Globus pallidus (tissue), 1 donor: ENCODE results near the gene LAMA4.

ENCODE experiments used
- DNase-seq: peaks from one replicate; pipeline ENCODE4 v3.0.0-alpha.2; 2015; ENCODE audit warnings: low spot score

LAMA4 gene

DNA sequence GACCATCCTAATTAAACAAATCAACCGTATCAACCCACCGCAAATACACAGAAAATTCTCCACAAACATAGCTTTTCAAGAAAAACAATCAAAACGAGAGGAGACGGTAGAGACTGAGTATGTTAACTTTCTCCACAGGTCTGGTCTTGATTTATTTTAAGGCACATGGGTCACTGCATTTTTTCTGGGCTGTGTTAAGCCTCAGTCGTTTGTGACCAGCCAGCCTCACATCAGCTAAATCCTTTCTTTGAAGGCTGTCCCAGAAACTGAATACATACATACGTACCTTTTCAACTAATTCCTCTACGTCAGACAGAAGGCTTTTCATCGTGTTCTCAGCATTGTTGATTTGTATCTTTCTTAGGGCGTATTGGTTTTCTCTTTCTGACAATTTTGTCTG lies 69.4 kb downstream of the LAMA4 start:
- DNase-seq = no peak

DNA sequence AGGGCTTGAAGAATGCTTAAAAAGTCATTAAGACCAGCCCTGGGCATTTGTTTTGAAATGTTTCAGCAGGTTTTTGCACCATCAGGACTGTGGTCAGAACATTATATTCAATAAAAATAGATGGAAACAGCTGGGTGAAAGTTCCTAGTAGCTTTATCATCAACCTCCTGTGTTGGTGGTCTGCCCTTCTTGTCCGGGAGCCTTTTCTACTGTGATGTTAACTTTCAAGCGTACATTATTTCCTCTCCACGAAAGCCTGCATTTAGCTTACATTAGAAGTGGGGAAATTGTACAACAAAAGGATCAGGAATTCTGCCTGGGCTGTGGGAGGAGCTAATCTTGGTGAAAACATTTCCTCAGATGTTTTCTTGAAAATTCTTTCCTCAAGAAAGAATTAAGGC lies 71.1 kb downstream of the LAMA4 start:
- DNase-seq = no peak

DNA sequence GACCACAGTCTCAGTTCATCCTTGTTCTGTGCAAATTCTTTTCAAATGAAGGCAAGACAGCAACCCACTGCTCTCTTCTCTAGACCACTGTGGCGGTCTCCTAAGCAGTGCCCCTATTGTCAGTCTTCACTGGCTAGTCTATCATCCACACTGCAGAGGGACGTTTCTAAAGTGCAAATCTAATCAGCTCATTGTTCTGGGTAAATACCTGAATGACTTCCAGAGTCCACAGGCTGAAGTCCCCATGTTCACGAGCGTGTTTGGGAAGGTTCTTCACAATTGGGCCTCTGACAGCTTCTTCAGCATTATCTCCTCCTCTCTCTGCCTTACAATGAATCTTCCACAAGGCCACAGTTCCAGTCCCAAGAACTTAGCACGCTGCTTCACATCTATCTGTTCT lies 73.2 kb downstream of the LAMA4 start:
- no peak for DNase-seq

DNA sequence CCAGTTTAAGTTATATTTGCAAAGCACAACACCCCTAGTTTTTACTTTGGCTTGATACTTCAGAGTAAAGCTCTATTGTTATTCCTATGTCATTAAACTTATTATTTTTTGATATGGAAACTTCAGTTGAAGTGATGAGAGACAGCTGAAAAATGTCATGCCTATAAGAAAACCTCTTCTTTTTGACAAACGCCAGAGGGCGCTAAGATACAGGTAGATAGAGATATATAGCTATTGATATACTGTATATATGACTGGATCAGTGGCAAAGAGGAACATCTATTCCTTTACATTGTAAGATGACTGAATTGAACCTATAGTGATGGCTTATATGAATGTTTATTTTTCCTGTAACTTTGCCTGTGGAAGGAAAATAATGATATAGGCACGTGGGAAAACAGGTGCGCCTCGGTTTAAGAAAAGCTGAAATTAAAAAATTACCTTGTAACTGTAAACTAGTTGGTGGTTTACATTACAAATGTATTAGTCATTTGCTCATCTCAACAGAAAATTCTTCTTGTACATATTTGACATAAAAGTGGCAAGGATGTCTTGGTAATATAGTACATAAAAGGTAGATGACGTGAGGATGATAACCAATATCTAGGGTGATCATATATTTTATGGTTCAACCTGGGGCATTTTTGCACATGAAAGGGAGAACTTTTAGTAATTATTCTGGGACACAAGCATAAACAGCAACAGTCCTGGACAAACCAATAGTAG lies 74.1 kb downstream of the LAMA4 start:
- peak; percentile 80 for DNase-seq

DNA sequence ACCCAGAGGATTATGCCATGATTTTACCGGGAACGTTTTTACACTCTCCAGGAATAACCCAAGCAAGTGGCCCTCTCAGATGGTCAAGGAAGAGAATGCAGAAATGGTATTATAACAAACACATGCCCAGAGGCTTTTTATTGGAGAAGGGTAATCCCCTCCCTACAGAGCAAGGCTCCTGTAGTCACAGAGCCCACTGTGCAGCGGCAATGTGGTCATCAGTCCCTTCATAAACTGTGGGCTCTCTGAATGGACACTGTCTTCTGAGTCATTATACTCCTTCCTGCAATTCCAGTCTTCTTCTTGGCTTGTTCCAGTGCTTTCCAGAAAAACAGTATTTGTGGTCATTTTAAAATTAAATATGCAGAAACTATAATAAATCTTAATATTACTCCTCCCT lies 74.7 kb downstream of the LAMA4 start:
- no peak for DNase-seq

DNA sequence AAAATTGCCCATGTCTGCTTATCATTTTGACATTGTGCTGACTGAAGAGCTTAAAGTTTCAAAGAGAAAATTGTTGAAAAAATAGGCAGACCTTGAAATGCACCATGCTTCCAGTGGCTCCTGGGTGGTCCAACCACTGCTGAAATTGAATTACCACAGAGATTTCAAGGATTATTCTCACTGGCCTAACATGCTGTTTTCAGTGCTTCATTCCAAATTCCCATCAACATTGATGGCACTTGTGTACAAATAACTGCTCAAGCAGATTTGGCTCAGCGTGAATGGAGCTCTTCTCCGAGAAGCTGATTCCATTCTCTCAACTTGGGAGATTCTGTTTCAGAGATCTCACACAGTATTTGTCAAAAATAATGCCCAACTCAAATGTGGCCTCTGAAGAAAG lies 75.5 kb downstream of the LAMA4 start:
- DNase-seq = no peak

DNA sequence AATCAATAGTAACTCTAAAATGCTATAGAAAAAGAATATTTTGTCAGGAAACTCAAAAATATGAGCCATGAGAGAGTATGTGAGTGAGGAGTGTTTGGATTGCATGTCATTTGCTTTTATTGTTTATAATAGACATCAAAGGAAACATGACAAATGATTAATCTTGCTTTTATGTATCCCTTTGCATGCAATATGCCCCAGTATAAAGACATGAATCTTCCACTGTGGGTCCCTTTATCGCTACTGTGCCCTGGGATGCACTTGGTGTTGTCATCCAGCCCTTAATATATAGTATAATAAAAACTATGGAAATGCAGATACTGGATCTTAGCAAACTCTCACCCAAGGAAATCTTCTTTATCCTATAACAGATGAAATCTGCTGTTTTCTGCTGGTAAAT lies 77.3 kb downstream of the LAMA4 start:
- DNase-seq = no peak

DNA sequence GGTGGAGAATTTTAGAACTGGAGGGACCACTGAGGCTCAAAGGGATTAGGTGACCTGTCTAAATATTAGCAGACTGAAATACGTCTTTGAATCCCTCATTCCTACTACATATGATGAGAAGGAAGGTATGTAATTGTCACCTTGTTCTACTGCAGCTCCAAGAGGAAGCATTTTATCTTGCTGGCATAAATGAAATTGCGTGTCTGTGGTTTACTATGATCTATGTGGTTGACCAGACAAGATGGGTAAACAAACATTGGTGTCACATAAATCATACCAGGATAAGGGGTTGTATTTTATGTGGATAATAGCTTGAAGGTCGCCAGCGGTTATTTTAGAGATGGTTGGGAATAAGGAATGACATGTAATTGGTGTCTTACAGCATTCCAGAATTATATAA lies 78.2 kb downstream of the LAMA4 start:
- no peak for DNase-seq

DNA sequence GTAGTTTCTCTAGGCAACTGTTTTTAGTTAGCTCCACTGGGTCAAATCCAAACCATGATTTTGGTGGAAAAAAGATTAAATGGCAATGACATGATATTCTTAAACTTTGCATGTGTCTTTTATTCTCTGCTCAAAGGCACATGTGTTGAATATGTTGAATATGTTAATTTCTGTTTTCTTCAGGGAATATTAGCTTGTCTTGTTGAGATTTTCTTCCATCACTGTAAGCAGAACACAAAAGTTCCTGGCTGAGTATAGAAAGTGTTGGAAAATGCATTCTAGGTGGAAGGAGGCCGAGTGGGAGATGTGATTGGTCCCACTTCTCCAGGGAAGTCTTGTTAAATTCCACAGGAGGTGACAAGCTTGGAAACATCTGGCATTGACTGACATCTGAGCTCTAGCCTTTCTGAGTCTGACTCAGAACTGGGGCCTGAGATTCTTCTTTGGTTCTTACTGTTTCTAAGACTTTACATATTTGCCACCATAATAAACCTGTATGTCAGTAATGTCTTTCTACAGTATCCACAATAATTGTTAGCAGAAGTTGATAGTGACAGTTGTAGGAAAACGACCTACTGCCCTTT lies 81.1 kb downstream of the LAMA4 start:
- no peak for DNase-seq

DNA sequence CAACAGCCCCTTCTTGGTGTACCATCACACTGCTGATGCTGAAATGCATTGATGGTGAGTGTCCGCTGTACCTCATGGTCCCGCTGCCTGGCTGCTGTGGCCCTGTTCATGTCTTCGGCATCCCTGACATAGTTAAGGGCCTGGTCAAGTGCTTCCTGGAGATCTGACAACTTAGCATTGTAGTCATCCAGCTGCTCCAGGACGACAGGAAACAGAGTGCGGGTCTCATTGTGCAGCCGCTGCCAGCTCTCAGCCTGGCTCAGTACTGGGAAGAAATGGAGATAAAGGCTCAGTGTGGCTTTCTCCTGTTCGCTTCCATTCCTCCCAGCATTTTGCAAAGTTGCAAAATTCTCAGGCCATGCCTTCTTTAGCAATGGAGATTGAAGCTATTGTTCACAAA lies 81.8 kb downstream of the LAMA4 start:
- no peak for DNase-seq

DNA sequence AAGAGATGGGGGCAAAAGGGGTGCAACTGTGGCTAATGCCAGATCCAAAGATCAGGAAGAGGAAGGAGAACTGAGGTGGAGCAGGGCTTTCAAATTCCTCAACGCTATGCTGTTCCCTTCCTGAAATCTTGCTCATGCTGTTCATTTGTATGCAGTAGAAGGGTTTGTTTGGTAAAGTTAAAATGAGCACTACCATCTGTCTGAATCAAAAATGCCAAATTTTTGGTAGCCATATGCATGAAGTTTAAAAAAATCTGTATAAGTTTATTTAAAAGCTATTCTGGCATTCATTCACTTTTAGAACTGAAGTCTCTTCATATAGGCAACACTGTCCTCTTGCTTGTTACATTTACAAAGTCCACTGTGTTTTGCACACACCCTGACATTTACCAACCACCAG lies 84.8 kb downstream of the LAMA4 start:
- no peak for DNase-seq

DNA sequence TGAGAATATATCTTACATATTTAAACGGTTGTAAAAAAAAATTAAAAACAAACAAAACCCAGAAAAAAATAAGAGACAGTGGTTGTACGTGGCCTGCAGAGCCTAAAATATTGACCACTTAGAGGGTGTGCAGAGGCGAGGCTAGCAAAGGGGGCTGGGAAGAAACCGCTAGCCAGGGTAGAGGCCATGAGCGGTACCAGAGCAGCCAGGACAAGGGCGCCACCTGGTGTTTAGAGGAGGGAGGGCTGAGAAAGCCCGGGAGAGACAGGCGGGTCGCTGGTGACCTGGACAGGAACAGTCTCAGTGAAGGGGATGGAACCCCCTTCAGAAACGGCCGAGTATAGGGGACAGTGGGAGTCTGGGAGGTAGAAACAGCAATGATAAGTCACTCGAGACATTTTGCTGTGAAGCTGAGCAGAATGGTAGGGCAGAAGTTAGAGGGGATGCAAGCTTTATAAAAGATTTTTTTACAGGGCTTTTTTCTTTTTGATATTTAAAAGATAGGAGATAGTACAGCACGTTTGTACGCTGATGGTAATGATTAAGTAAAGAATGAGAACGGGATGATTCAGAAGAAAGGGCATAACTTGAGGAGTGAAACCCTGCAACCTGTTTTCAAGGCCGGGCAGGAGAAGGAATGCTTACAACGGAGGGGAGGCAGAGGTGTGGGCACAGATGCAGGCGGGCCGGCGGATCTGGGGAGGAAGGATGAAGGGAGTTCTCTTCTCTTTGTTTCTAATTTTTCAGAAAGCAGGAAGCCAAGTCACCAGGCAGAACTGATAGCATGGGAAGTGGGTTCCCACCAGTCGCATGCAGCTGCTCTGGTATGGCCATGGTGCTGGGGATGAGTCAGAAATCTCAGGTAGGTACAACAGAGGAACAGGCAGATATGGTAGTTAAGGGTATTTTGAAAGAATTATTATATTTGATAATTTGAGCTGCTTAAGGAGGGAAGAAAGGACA lies 90.8 kb downstream of the LAMA4 start:
- DNase-seq = peak; percentile 47

DNA sequence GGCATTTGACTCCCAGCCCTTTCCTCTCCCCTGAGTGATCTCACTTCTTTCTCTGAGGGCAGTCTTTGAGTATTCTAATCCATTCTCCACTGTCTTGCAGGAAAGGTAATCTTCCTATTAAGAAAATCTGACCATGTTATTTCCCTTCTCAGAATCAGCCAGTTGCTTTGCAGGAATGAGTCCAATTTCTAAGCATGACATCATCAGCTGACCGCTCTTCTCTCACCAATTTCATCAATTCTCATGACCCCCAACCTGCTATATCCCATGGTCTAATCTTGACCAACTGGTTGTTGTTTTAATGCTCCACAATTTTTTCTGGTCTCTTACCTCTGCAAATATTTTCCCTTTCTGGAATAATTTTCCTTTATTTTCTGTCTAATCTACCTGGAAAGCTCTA lies 93.6 kb downstream of the LAMA4 start:
- no peak for DNase-seq

DNA sequence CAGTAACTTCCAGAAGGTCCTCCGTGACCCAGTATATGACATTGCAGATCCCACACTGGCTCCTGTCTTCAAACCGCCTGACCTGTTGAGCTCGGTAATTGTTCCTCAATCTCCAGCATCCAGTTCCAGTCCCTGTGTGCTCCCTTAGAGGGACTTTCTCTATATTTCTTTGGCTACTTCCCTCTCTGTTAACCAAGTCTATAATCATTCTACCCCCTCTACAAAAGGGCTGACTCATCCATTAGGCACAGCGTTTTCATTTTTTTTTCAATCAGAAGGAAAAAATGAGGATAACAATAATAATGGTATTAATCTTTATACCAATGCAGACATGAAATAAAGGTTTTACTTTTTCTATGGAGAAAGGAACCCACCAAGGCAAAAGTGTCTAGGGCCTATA lies 97.7 kb downstream of the LAMA4 start:
- DNase-seq = no peak

DNA sequence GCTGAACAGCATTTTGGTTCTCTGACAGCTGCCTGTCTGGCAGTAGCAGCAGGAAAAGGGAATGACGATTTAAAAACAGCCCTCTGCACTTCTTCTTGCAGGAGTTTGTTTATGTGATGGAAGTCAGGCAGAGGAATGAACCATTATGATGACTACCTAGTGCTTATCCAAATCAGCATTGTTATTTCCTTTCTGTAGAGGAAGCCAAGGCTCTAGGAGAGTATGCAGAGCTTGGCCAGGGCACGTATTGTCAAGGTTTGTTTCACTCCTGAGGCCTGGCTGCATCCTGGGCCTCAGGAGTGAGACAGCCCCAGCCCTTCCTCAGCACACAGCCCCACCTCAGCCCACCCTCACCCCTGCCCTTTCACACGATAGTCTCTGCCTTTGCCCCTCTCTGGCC lies 98.5 kb downstream of the LAMA4 start:
- DNase-seq = no peak

DNA sequence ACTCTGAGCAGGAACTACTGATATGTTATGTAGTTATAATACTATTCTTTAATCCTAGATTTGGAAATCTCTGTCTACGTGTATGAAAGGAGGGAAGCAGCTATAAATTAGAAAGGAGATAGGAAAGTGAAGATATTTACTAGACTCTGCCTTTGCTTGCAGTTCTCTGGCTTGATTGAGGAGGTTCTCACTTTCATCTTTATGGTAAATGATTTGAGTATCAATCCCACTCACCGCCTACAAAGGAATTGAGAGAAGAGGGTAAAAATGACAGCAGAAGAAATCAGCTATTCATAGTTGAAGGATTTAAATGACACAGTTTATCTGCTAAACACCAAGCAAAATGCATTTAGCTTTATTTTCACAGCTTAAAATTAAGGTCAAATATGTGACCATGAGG lies 99.7 kb downstream of the LAMA4 start:
- no peak for DNase-seq

DNA sequence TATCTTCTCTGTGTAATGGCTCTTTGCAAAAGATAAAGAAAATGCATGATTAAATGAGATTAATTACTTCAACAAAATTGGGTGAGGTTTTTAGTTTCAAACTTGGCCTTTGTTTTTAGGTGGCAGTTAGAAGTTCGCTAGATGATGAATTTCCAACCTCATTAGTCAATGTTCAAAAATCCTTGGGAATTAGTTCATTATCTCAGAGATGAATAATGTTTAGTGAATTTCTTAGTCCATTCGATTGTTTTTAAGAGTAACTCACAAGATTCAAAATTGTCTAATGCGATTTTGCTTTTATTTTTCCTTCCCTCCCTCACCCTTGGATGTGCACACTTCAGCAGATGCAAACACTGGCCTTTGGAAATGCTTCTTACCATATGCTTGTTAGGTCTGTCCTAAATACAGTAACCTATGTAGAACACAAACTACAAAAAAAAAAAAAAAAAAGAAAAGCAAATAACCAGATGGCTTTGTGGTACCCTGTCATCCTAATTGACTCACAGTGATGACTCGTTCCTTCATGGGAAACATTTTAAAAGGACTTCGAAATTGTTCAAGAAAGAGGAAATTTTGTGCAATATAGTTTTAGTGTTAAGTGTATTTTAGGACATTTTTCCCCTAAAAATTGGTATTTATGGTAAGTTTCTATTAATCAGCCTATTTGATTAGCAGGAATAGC lies 100.3 kb downstream of the LAMA4 start:
- DNase-seq = no peak

DNA sequence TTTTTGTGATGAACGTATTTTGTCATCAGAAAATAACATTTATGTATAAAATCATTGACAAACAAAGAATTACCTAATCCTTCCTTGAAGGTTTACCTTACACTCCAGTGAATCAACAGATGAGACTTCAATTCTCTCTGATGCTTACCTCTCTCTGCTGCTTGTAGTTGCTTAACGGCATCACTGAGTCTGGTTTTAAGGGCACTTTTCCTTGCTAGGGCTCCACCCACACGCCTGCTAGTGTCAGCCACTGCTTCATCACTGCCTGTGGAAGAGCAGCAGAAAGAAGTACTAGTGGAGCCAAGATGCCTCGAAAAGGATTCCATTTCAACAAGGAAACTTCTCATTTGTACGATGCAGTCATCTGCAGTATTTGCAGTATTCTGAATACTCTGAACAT lies 104.0 kb downstream of the LAMA4 start:
- DNase-seq = peak; percentile 18

DNA sequence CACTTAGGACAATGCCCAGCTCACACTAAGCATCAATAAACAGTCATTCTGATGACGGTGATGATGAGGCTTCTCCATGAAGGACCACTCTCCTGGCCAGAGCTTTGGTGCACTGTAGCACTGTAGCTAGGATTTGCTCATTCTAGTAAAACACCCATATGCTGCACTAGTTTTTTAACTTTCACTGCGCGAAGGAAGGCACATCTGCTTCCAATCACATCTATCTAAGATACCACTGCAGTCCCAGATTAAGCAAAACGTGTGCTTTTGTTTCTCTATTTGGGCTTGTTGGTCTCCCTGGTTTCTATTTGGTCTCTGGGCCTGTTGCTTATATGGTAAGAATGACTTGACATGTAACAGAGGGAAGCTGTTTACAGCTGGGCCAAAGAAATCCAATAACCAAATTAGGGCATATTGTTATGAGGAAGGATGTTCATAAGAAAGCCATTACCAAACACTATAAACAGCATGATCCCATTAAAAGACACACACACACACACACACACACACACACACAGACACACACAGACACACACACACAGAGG lies 104.6 kb downstream of the LAMA4 start:
- DNase-seq = no peak

DNA sequence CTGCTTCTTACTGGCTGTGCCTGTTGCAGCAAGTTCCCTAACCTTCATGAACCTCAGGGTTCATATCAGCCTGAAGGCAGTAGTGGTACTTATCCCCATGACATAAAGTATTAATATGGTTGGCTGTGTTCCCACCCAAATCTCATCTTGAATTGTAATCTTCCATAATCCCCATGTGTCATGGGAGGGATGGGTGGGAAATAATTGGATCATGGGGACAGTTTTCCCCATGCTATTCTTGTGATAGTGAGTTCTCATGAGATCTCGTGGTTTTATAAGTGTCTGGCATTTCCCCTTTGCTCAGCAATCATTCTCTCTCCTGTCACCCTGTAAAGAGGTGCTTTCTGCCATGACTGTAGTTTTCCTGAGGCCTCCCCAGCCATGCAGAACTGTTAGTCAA lies 105.1 kb downstream of the LAMA4 start:
- no peak for DNase-seq

DNA sequence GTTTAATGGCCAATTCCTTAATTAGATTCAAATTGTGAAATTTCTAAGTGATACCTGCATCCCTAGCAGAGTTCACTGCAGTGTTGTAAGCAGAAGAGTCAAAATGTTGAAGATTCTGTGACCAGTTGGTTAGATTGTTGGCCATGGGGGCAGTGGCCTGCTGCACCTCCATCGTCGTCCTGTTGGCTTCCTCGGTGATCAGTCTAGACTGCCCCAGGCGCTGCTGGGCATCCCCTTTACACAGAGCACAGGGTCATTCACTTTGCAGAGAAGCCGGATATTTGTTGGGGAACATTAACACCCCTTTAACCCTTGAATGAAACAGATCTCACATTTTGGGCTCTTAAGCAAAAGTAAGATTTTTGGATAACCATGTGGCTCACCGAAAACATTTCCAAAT lies 106.3 kb downstream of the LAMA4 start:
- DNase-seq = no peak

DNA sequence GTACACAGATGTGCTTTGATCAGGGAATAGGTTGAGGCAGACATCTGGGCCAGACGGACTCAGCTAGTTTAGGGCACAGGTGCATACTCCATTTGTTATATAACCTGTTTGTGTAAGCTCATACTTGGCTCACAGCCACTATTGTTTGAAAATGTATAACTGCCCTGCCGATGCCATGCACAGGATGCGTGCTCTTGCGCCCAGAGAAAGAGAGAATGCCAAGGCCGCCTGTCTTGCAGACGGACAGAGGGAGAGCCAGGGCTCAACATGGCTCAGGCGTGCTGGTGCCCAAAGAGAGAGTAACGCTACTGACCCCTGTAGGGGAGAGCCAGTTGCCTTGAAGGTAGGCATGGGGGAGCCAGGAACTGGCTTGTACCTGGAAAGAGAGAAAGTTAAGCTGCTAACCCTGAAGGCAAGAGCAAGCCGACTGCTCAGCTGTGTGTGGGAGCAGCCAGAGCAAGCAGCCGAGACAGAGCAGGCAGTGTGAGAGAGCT lies 109.2 kb downstream of the LAMA4 start:
- no peak for DNase-seq
